ENCODE measurements around the gene COX5B.
"Not testable (repeated sequence)": the region's sequence is repeated elsewhere in the genome, so short reads cannot be mapped to it uniquely, and the experiment has no call there.

Gene COX5B

GRCh38 chr2:97673915-97674283 lies 28.0 kb downstream of the COX5B start:
- no peak for TF ChIP-seq Cebpa-rat (IDR thresholded peaks at IDR 0.05)
- H3K4me1 ChIP-seq = peaks cover 7% of the 10 kb centered on the region; the same call in 1 of the 2 replicates
- H3K4me2 ChIP-seq = no peak overlapping the region
- no peaks in the 10 kb centered on the region for H3K36me3 ChIP-seq
- no peaks in the 10 kb centered on the region for H3K27me3 ChIP-seq
- no peak overlapping the region for H3K27ac ChIP-seq
- H3K9me3 ChIP-seq = 0 out of 2 replicates have a peak, but pooled peaks cover 8% of the 10 kb centered on the region
- H3K4me3 ChIP-seq = no peak overlapping the region
- no peaks in the 10 kb centered on the region for H4K20me1 ChIP-seq
- H3K9ac ChIP-seq = no peak overlapping the region

- TF ChIP-seq Cebpa-rat (IDR thresholded peaks at IDR 0.05) = no peak
- no peaks in the 10 kb centered on the region for H3K27me3 ChIP-seq
- no peak overlapping the region for H3K27ac ChIP-seq
- H3K4me1 ChIP-seq = no peaks in the 10 kb centered on the region
- H3K9ac ChIP-seq = no peak overlapping the region
- H3K36me3 ChIP-seq = no peaks in the 10 kb centered on the region
- no peak overlapping the region for H3K4me3 ChIP-seq
- no peaks in the 10 kb centered on the region for H4K20me1 ChIP-seq
- peaks cover 19% of the 10 kb centered on the region for H3K9me3 ChIP-seq
- H3K4me2 ChIP-seq = no peak overlapping the region
These were observed 29.7 kb downstream of the COX5B start for GRCh38 chr2:97675430-97676113.

- Histone ChIP-seq H3K36me3 (no peaks in the 10 kb centered on the region), H3K9me3 (peaks cover 19% of the 10 kb centered on the region), H3K27ac (no peak overlapping the region), H3K4me2 (no peak overlapping the region), H3K4me1 (no peaks in the 10 kb centered on the region), H3K27me3 (no peaks in the 10 kb centered on the region), H3K9ac (no peak overlapping the region), H3K4me3 (no peak overlapping the region), H4K20me1 (no peaks in the 10 kb centered on the region)
- TF ChIP-seq Cebpa-rat (IDR thresholded peaks at IDR 0.05) = no peak
These were observed 30.8 kb downstream of the COX5B start for GRCh38 chr2:97676620-97677019.

GRCh38 chr2:97677480-97677879 lies 31.6 kb downstream of the COX5B start:
- Histone ChIP-seq H3K36me3 (no peaks in the 10 kb centered on the region), H3K9me3 (peaks cover 19% of the 10 kb centered on the region), H4K20me1 (no peaks in the 10 kb centered on the region), H3K9ac (no peak overlapping the region), H3K27me3 (no peaks in the 10 kb centered on the region), H3K27ac (no peak overlapping the region), H3K4me1 (no peaks in the 10 kb centered on the region), H3K4me2 (no peak overlapping the region), H3K4me3 (no peak overlapping the region)
- no peak for TF ChIP-seq Cebpa-rat (IDR thresholded peaks at IDR 0.05)

GRCh38 chr2:97678298-97678697 lies 32.4 kb downstream of the COX5B start:
- Histone ChIP-seq H3K27me3 (no peaks in the 10 kb centered on the region), H4K20me1 (no peaks in the 10 kb centered on the region), H3K4me2 (no peak overlapping the region), H3K9me3 (peaks cover 19% of the 10 kb centered on the region), H3K36me3 (no peaks in the 10 kb centered on the region), H3K4me3 (no peak overlapping the region), H3K9ac (no peak overlapping the region), H3K4me1 (no peaks in the 10 kb centered on the region), H3K27ac (no peak overlapping the region)
- no peak for TF ChIP-seq Cebpa-rat (IDR thresholded peaks at IDR 0.05)

- H3K36me3 ChIP-seq, H3K27ac ChIP-seq, H3K27me3 ChIP-seq, H3K9me3 ChIP-seq, H3K9ac ChIP-seq, H4K20me1 ChIP-seq, H3K4me3 ChIP-seq: not testable (repeated sequence)
- H3K4me2 ChIP-seq = peak overlapping the region; percentile 26; the same call in 1 of the 2 replicates
- peaks cover 13% of the 10 kb centered on the region for H3K4me1 ChIP-seq
These were observed 41.4 kb downstream of the COX5B start for GRCh38 chr2:97687235-97687634.

- Histone ChIP-seq H3K9ac (no peak overlapping the region), H3K4me1 (peaks cover 13% of the 10 kb centered on the region), H3K9me3 (no peaks in the 10 kb centered on the region), H3K4me3 (no peak overlapping the region), H3K27me3 (no peaks in the 10 kb centered on the region), H3K36me3 (no peaks in the 10 kb centered on the region), H4K20me1 (no peaks in the 10 kb centered on the region), H3K4me2 (no peak overlapping the region), H3K27ac (no peak overlapping the region)
- no peak for TF ChIP-seq Cebpa-rat (IDR thresholded peaks at IDR 0.05)
These were observed 42.4 kb downstream of the COX5B start for GRCh38 chr2:97688062-97688827.

- Histone ChIP-seq H3K9me3 (no peaks in the 10 kb centered on the region), H4K20me1 (no peaks in the 10 kb centered on the region), H3K4me2 (peak overlapping the region; percentile 14; the same call in 1 of the 2 replicates), H3K4me3 (no peak overlapping the region), H3K36me3 (no peaks in the 10 kb centered on the region), H3K27ac (no peak overlapping the region), H3K27me3 (no peaks in the 10 kb centered on the region), H3K9ac (no peak overlapping the region), H3K4me1 (peaks cover 13% of the 10 kb centered on the region)
- no peak for TF ChIP-seq Cebpa-rat (IDR thresholded peaks at IDR 0.05)
These were observed 45.3 kb downstream of the COX5B start for GRCh38 chr2:97691166-97691565.

GRCh38 chr2:97693476-97693875 lies 47.6 kb downstream of the COX5B start:
- Histone ChIP-seq H3K4me1 (peaks cover 17% of the 10 kb centered on the region), H3K4me3 (no peak overlapping the region), H3K9me3 (no peaks in the 10 kb centered on the region), H4K20me1 (no peaks in the 10 kb centered on the region), H3K4me2 (no peak overlapping the region), H3K27ac (no peak overlapping the region), H3K9ac (no peak overlapping the region), H3K27me3 (no peaks in the 10 kb centered on the region), H3K36me3 (no peaks in the 10 kb centered on the region)
- TF ChIP-seq Cebpa-rat (IDR thresholded peaks at IDR 0.05) = no peak

GRCh38 chr2:97695744-97696143 lies 49.9 kb downstream of the COX5B start:
- no peaks in the 10 kb centered on the region for H3K9me3 ChIP-seq

More at GRCh38 chr2:97695744-97696143, 49.9 kb downstream of the COX5B start:
- TF ChIP-seq Cebpa-rat (IDR thresholded peaks at IDR 0.05) = no peak
- no peak overlapping the region for H3K27ac ChIP-seq
- H3K4me1 ChIP-seq = peaks cover 30% of the 10 kb centered on the region
- no peak overlapping the region for H3K4me2 ChIP-seq
- H3K27me3 ChIP-seq = no peaks in the 10 kb centered on the region
- no peak overlapping the region for H3K9ac ChIP-seq
- H4K20me1 ChIP-seq = no peaks in the 10 kb centered on the region
- no peaks in the 10 kb centered on the region for H3K36me3 ChIP-seq
- H3K4me3 ChIP-seq = no peak overlapping the region

All from BLaER1 (cell line).